H7 (cell line): ENCODE measurements around the gene LIX1L. TPM values are rescaled to one million over a fixed set of nuclear protein-coding genes. Genes with fewer than 3 reads are reported as not detected.

ENCODE experiments used
- DNase-seq: peaks from one replicate; pipeline ENCODE4 v3.0.0; 2012
- H3K27me3 ChIP-seq: 2 replicates; pipeline ENCODE4 v1.6.0; 2011; ENCODE audit warnings: mild to moderate bottlenecking, low read length; ENCODE audit not compliant: control insufficient read depth, insufficient read depth
- H3K36me3 ChIP-seq: replicated peaks from 2 replicates; pipeline ENCODE4 v1.5.1; 2011; ENCODE audit warnings: low read length; ENCODE audit not compliant: control insufficient read depth, insufficient read depth
- H3K4me3 ChIP-seq: 2 replicates; pipeline ENCODE4 v1.5.1; 2011; ENCODE audit warnings: low read depth, mild to moderate bottlenecking, control low read depth, low read length, moderate library complexity; ENCODE audit not compliant: insufficient read depth
- total RNA-seq: library from RNA; depleted of rRNA; stranded (reverse); fragments of >200 nt; shearing (Covaris generic); gene quantifications from 2 replicates; pipeline ENCODE4 v1.2.3, GENCODE V29; 2014

The LIX1L gene
- total RNA-seq, 1 experiment from 2014 or later, result 24.3 TPM

DNA sequence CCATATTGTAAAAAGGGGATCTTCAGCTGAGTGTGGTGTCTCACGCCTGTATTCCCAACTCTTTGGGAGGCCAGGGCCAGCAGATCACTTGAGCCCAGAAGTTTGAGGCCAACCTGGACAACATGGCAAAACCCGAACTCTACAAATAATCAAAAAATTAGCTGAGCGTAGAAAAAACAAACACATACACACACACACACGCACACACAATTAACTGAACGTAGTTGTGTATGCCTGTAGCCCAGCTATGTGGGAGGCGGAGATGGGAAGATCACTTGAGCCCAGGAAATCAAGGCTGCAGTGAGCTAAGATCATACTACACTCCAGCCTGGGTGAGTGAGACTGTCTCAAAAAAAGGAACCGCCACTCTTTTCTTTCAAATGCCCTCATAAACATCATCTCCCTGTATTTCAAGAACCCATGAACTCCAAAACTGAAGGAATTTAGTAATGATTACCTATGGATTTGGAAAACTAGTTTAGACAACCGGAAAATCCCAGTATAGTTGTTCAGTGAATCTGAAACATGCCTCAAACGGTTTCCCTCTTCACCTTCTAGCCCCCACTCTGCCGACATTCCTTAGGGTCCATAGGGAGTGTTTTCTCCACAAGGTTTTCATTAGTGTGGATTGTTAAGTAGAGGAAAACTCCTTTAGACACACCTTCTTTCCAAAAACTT is 34.1 kb upstream of the LIX1L start:
- peaks cover 2% of the 10 kb centered on the region; the same call in 1 of the 2 replicates for H3K27me3 ChIP-seq
- H3K36me3 ChIP-seq, result peaks cover 22% of the 10 kb centered on the region
- DNase-seq, result no peak
- no peak overlapping the region for H3K4me3 ChIP-seq

DNA sequence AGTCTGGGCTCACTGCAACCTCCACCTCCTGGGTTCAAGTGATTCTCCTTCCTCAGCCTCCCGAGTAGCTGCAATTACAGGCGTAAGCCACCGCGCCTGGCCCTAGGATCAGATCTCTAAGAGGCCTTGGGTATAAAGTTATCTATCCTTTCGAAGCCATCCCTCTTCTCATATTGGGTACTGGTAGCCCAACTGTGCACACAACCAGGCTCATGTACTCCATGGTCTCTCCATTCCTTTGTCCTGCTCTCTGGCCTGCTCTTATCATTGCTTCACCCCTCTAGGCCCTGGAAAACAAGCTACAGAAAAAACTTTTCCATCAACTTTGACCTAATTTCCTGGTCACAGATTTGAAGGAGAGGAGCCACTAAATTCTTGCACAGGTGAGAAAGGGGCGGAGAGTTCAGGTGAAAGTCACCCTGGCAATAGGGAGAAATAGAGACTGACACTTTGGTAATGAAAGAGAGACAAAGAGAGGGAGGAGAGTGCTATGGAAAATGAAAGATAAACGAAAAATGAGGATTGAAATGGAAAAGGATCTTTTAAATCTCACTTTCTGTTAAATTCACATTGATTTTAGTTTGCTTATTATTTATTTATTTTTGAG is 32.5 kb upstream of the LIX1L start:
- Histone ChIP-seq H3K4me3 (no peak overlapping the region), H3K36me3 (peaks cover 22% of the 10 kb centered on the region), H3K27me3 (no peaks in the 10 kb centered on the region; the same call in 1 of the 2 replicates)
- no peak for DNase-seq

DNA sequence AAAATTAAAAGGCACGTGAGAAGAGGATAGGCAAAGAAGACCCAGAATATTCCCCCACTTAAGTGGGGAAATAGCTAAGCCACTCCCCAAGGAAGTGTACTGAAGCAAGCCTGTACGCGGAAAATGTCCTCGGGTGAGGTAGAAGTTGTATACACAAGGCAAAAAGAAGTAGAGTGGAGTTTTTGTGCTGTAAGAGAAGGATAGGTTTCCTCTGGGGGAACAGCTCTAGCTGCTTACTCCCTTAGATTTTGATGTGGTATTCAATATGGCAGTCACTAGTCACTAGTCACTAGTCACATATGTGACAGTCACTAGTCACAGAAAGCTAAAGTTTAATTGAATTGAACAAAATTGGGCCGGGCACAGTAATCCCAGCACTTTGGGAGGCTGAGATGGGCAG is 31.0 kb upstream of the LIX1L start:
- no peak for DNase-seq
- peaks cover 10% of the 10 kb centered on the region for H3K36me3 ChIP-seq

DNA sequence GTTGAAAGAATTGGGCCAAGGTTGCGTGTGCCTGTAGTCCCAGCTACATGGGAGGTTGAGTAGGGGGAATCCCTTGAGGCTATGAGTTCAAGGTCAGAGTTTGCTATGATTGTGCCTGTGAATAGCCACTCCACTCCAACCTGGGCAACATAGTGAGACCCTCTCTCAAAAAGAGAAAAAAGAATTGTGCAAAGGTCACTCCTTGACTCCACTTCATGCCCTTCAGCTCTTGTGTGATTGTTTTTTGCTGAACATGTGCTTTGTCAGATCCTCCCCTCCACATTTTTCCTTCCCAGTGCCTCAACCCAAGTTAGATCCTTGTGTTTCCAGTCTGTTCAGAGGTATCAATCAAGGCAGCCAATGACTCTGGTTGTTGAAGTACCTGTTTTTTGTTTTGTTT is 30.1 kb upstream of the LIX1L start:
- no peak for DNase-seq
- H3K27me3 ChIP-seq, result no peaks in the 10 kb centered on the region
- H3K36me3 ChIP-seq, result peaks cover 2% of the 10 kb centered on the region; the same call in 1 of the 2 replicates
- H3K4me3 ChIP-seq, result no peak overlapping the region

More for the DNA sequence above, 31.0 kb upstream of the LIX1L start:
- Histone ChIP-seq H3K27me3 (no peaks in the 10 kb centered on the region), H3K4me3 (no peak overlapping the region)

DNA sequence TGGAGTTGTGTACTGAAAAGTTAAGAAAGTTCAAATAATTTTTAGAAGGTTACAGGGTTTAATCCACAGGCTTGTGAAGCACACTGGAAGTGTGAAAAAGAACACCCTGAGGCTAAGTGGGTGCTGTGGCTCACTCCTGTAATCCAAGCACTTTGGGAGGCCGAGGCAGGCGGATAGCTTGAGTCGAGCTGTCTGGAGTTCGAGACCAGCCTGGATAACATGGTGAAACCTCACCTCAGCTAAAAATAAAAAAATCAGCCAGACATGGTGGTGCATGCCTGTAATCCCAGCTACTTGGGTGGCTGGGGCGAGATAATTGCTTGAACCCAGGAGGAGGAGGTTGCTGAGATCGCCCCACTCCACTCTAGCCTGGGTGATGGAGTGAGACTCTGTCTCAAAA is 28.7 kb upstream of the LIX1L start:
- no peak overlapping the region for H3K4me3 ChIP-seq
- no peaks in the 10 kb centered on the region for H3K36me3 ChIP-seq
- DNase-seq, result no peak
- H3K27me3 ChIP-seq, result peaks cover 2% of the 10 kb centered on the region; the same call in 1 of the 2 replicates

DNA sequence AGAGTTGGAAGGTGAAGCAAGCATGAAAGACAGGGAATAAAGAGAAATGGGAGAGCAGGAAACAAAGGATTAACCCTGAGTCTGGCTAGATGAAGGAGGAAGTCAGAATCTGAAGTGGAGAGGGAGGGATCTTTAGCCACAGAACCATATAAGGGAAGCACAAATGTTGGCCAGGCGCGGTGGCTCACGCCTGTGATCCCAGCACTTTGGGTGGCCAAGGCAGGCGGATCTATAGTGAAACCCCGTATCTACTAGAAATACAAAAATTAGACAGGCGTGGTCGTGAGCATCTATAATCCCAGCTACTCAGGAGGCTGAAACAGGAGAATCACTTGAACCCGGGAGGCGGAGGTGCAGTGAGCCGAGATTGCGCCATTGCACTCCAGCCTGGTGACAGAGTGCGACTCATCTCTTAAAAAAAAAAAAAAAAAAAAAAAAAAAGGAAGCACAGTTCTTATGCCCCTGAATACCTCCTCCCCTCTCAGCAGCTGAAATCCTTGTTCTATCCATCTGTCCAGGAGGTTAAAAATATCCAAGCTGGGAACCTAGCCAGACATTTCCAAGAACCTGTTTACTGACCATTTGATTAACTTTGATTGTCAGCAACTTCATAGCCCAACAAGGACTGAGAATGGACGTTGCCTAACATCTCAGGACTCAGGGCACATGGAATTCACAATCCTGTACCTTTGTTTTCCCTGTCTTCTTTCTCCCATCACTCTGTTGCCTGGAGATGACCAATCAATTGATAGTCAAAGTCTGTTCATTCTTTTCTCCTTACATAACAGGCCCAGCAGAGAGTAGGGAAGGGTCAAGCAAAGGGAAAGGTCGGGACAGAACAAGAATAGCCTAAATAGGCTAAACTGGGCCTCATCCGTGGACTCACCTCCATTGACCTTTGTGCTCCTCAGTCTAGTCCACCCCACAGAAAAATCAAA is 28.0 kb upstream of the LIX1L start:
- no peaks in the 10 kb centered on the region for H3K36me3 ChIP-seq
- peaks cover 2% of the 10 kb centered on the region; the same call in 1 of the 2 replicates for H3K27me3 ChIP-seq
- H3K4me3 ChIP-seq, result no peak overlapping the region
- DNase-seq, result no peak

DNA sequence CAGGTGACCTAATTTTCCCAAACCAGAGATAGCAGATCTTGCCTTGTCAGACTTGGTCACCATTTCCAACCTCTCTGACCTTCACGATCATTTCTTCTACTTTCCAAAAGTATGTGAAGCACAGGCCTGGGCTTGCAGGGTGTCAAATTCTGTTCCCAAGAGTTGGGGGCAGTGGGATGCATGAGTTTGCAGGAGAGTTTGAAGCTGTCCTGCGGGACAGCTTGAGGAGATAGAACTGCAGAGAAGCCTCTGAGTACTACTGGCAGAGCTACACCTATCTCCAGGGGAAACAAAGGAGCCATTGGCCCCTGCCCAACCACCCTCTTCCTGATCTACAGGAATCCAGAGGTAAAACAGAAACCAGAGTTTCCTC is 27.3 kb upstream of the LIX1L start:
- Histone ChIP-seq H3K4me3 (no peak overlapping the region), H3K36me3 (no peaks in the 10 kb centered on the region), H3K27me3 (peaks cover 2% of the 10 kb centered on the region; the same call in 1 of the 2 replicates)
- no peak for DNase-seq

DNA sequence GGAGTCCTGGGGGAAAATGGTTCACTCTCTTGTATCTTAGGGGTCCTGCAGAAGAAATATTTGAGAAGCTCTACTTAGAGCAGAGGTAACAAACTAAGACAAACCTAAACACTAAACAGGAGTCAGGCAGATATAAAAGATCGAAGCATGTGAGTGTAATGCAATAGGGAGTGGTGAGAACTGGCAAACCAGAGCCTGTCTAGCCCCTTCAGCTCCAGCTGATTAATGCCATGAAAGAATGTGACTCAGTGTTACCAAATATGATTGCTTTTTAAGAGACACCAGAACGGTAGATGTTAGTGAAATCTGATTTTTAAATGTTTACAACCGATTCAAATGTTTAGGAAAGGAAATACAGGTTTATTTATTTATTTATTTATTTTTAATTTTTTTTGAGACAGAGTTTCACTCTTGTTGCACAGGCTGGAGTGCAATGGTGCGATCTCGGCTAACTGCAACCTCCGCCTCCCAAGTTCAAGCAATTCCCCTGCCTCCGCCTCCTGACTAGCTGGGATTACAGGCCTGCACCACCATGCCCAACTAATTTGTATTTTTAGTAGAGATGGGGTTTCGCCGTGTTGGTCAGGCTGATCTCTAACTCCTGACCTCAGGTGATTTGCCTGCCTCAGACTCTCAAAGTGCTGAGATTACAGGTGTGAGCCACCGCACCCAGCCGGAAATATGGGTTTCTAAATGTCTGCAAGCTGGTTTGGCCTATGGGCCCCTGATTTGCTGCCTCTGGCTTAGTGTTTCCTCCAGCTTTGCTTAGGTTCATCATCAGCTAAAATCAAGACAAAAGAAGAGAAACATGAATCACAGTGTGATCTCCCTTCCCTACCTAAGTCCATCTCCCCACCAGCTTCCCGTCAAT is 26.4 kb upstream of the LIX1L start:
- Histone ChIP-seq H3K36me3 (no peaks in the 10 kb centered on the region), H3K4me3 (no peak overlapping the region), H3K27me3 (peaks cover 2% of the 10 kb centered on the region; the same call in 1 of the 2 replicates)
- DNase-seq, result no peak

DNA sequence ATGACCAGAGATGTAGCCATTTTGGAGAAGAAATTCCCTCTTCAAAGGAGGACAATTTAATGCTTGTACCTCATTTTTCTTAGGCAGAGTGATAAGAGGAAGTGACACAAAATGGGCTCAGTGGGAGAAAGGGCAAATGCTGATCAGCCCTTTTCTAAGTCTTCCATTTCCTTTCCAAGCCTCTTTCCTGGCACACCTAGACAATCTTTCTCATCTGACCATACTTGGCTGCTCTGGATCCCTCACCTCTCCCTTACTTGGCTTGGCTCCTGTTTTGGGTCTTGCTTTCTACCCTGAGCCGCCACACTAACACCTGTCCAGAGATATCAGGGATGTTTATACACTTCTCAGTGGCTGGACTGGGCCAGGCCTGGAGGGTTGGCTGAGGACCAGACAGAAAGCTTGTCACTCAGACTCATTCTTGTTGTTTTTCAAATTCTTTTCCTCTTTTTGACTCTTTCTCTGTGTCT is 25.4 kb upstream of the LIX1L start:
- Histone ChIP-seq H3K36me3 (no peaks in the 10 kb centered on the region), H3K4me3 (no peak overlapping the region), H3K27me3 (peaks cover 2% of the 10 kb centered on the region; the same call in 1 of the 2 replicates)
- DNase-seq, result no peak

DNA sequence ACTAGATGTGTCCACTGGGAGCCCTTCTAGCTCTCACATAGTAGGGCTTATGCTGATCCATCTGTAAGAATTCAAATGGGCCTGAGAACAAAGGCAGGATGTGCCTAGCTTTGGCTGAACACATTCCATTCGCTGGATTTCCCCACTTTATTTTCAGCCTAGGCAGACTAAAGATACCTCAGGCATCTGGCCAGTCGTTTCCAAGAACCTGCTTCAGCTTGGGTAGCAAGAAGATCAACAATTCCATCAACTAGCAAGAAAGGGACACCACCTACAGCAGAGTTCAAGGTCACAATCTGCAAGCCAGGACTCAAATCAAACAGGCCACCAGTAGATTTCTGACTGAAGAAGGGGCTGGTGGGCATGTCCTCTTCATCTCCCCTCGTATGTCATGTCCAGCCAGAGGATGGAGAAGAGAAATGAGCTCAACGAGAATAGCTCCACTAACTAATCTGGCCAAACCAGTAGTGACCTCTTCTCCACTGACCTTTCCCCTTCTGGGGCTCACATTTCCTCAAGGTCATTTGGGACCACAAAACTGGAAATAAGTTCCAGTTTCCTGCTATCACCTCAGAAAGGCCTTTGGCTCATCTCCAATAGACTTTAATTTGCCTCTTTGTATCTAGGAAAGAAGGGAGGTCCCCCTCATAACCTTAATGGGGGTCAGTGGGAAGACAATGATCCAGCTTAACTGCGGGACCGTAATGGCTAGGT is 24.4 kb upstream of the LIX1L start:
- Histone ChIP-seq H3K27me3 (peaks cover 2% of the 10 kb centered on the region; the same call in 1 of the 2 replicates), H3K36me3 (no peaks in the 10 kb centered on the region), H3K4me3 (no peak overlapping the region)
- no peak for DNase-seq

DNA sequence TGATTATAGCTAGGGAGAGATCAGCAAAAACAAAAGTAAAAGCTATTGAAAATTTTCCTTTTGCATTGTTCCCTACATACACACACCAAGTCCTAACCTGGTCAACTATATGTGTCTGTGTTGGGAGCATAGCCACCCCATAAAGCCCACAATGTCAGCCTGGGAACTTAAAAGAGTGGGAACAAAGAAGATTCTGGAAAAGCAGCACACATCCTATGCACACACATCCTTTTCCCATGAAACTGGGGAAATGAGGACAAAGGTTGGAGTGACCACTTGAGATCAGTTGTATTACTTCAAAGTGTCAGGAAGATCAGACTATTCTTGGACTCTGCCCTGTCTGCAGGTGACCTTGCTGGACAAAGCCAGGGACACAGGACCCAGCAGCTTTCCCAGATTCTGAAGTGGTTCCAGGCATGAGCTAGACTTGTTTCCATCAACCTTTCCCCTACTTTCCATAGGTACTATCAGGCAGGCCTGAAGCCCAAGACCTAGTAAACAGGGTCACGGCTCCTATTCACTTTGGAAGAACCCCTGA is 22.7 kb upstream of the LIX1L start:
- peaks cover 2% of the 10 kb centered on the region; the same call in 1 of the 2 replicates for H3K27me3 ChIP-seq
- H3K36me3 ChIP-seq, result no peaks in the 10 kb centered on the region
- DNase-seq, result no peak
- no peak overlapping the region for H3K4me3 ChIP-seq

DNA sequence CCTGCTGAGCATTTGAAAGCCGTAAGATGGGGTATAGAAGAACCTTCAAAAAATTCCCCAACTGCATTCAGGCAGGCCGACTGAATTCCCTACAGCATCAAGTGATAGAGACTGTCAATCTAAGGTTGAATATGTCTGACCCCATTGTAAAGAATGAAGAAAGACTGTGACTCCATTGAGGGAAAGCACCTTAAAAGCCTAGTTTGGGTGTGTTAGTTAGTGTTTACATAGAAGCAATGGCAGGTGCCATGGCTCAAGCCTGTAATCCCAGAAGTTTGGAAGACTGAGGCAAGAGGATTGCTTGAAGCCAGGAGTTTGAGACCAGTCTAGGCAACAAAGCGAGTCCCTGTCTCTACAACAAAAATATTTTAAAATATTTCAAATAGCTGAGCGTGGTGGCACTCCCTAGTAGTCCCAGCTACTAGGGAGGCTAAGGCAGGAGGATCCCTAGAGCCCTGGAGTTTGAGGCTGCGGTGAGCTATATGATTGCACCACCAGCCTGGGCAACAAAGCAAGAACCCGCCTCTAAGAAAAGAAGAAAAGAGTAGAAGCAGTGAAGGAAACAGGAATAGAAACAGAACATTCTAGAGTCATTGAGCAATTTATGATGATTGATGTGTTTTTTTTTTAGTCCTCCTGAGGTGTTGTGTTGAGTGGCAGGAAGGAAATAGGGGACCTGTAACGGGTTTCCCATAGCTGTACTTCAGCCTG is 22.1 kb upstream of the LIX1L start:
- no peak overlapping the region for H3K4me3 ChIP-seq
- no peaks in the 10 kb centered on the region for H3K36me3 ChIP-seq
- peaks cover 2% of the 10 kb centered on the region; the same call in 1 of the 2 replicates for H3K27me3 ChIP-seq
- no peak for DNase-seq
